Liver (tissue), 10 donors: ENCODE results near the gene MROH2B. TPM values are rescaled to one million over a fixed set of nuclear protein-coding genes. Genes with fewer than 3 reads are reported as not detected.

Source experiments
- DNase-seq: peaks from one replicate; pipeline ENCODE4 v3.0.0-alpha.2; 2017; ENCODE audit warnings: low spot score
- H3K27ac ChIP-seq, 2 donors: one replicate each; pipeline ENCODE4 v1.7.0; 2013; ENCODE audit warnings: inconsistent platforms in 2 of 2, low read length in 2 of 2, control low read depth in 1 of 2, low read depth in 1 of 2, mild to moderate bottlenecking in 1 of 2
- H3K27me3 ChIP-seq, 4 donors: one replicate each; pipeline versions ENCODE4 v1.6.1 to v1.7.0; 2013; ENCODE audit warnings: low read length in 3 of 4, inconsistent platforms in 1 of 4, mild to moderate bottlenecking in 1 of 4, moderate library complexity in 1 of 4; ENCODE audit not compliant: control insufficient read depth in 4 of 4, insufficient read depth in 4 of 4
- H3K36me3 ChIP-seq, 4 donors: one replicate each; pipeline versions ENCODE4 v1.6.1 to v1.7.0; 2013; ENCODE audit warnings: low read length in 3 of 4, mild to moderate bottlenecking in 3 of 4, low read depth in 1 of 4, moderate library complexity in 1 of 4; ENCODE audit not compliant: control insufficient read depth in 4 of 4, insufficient read depth in 3 of 4
- H3K4me1 ChIP-seq, 4 donors: one replicate each; pipeline versions ENCODE4 v1.6.1 to v1.7.0; 2013; ENCODE audit warnings: low read length in 3 of 4, mild to moderate bottlenecking in 3 of 4, moderate library complexity in 1 of 4; ENCODE audit not compliant: control insufficient read depth in 4 of 4, insufficient read depth in 4 of 4
- H3K4me3 ChIP-seq, 3 donors: one replicate each; pipeline versions ENCODE4 v1.6.1 to v1.7.0; 2013; ENCODE audit warnings: low read length in 3 of 3, control low read depth in 1 of 3, low read depth in 1 of 3, mild to moderate bottlenecking in 1 of 3
- H3K9ac ChIP-seq, 2 donors: one replicate each; pipeline ENCODE4 v1.7.0; 2013; ENCODE audit warnings: low read length in 2 of 2, mild to moderate bottlenecking in 2 of 2, moderate library complexity in 2 of 2, control low read depth in 1 of 2, low read depth in 1 of 2
- H3K9me3 ChIP-seq, 4 donors: one replicate each; pipeline versions ENCODE4 v1.6.1 to v1.7.0; 2013; ENCODE audit warnings: low read length in 3 of 4; ENCODE audit not compliant: control insufficient read depth in 4 of 4
- CTCF ChIP-seq: fragments of 150-350 bp; IDR thresholded peaks from 2 replicates; pipeline ENCODE4 v1.5.1; 2017; ENCODE audit warnings: improper control_type of control experiment, low read depth, low read length; ENCODE audit not compliant: missing input control
- HNF4G ChIP-seq: IDR thresholded peaks from 2 replicates; pipeline ENCODE4 v1.6.1; 2016; ENCODE audit warnings: antibody characterized with exemption
- RAD21 ChIP-seq, 2 donors: IDR thresholded peaks; 2 replicates each; pipeline ENCODE4 v1.6.1; 2016; ENCODE audit warnings: antibody characterized with exemption in 2 of 2, mild to moderate bottlenecking in 2 of 2
- RXRA ChIP-seq, 2 donors: IDR thresholded peaks; 2 replicates each; pipeline ENCODE4 v1.6.1; 2017 to 2018; ENCODE audit warnings: antibody characterized with exemption in 2 of 2, mild to moderate bottlenecking in 1 of 2
- WGBS: extraction: QIAGEN DNeasy Blood & Tissue Kit; methylation state at CpG from one replicate; pipeline ENCODE4 v1.1.7; 2013; 5-methylcytosine and 5-hydroxymethylcytosine counted together
- polyA plus RNA-seq, 2 donors: library from polyadenylated mRNA; stranded (reverse) in 1 of 2; unstranded in 1 of 2; fragments of 200-250 nt in 1 of 2; fragments of >200 nt in 1 of 2; fragmentation: Nextera tagmentation in 1 of 2; extraction: Ambion mirVana in 1 of 2; gene quantifications; one replicate each; pipeline versions ENCODE4 v1.2.1 to v1.2.3, GENCODE V29; 2013 to 2015
- small RNA-seq: library from RNA; depleted of rRNA; stranded (forward); fragments of <200 nt; gene quantifications from one replicate; pipeline ENCODE3, GENCODE V24; 2014
- total RNA-seq, 2 donors: library from RNA; depleted of rRNA; stranded (reverse); fragments of >200 nt; gene quantifications; one replicate each; pipeline ENCODE4 v1.2.3, GENCODE V29; 2014
- donor health status: healthy.
- donor health status: healthy.
- donor health status: healthy.
- donor health status: healthy.
- donor health status: healthy.

The MROH2B gene
- total and polyA plus RNA-seq, 4 donors: under 0.01 to 0.46 (median 0.06) TPM; not detected in 1

DNA sequence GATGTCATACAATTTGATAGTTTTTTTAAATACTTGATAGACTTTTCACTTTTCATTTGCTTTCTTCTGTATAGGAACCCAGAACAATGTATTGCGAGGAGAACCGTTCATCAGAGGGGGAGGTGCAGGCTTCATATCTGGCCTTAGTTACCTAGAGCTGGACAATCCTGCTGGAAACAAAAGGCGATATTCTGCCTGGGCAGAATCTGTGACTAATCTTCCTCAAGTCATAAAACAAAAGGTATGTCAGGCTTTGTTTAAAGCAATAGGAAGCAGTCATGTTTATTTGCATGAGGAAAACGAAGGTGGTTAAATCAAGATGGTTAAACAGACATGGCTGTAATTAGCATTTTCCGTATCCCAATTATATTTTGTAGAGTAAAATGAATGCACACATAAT is 115.8 kb downstream of the MROH2B start:
- H3K4me3 ChIP-seq: no peak overlapping the region
- 90% methylated on average over 5 of the region's 5 CpGs for WGBS
- H3K9ac ChIP-seq: no peak overlapping the region
- H3K9me3 ChIP-seq: peaks cover 0 to 7% (median 3%) of the 10 kb centered on the region in 4 donors
- DNase-seq: no peak
- no peaks in the 10 kb centered on the region for H3K27me3 ChIP-seq
- H3K27ac ChIP-seq: no peak overlapping the region
- TF ChIP-seq CTCF (no peak), HNF4G (no peak), RAD21 (IDR thresholded peaks at IDR 0.05) (no peak), RXRA (IDR thresholded peaks at IDR 0.05) (no peak)
- no peaks in the 10 kb centered on the region for H3K36me3 ChIP-seq
- H3K4me1 ChIP-seq: no peaks in the 10 kb centered on the region

Small RNA genes within 50 kb of the gene (small RNA-seq; reads per million reads assigned to genes)
- not detected for gene AC114967.1

Other genes with a start within 250 kb of the MROH2B start
- gene RPL37, start 236.1 kb downstream of the MROH2B start, total RNA-seq: 1,000 to 10,000 TPM in 1 of 2 donors, 10 to 100 TPM in 1; 40.5 to 1,326 TPM
- 100 to 1,000 TPM; 479 to 965 TPM for gene RPL37, start 236.1 kb downstream of the MROH2B start, polyA plus RNA-seq
- gene CARD6, start 230.0 kb downstream of the MROH2B start, total RNA-seq: 1 to 10 TPM; 2.5 to 3.2 TPM
- 1 to 10 TPM; 1.6 to 1.7 TPM for gene CARD6, start 230.0 kb downstream of the MROH2B start, polyA plus RNA-seq
- gene C7, start 161.8 kb downstream of the MROH2B start, total RNA-seq: 100 to 1,000 TPM in 1 of 2 donors, 10 to 100 TPM in 1; 25.5 to 268 TPM
- 100 to 1,000 TPM in 1 of 2 donors, 10 to 100 TPM in 1; 64.9 to 155 TPM for gene C7, start 161.8 kb downstream of the MROH2B start, polyA plus RNA-seq
- 100 to 1,000 TPM; 125 to 916 TPM for gene C6, start 142.2 kb upstream of the MROH2B start, total RNA-seq
- 100 to 1,000 TPM; 257 to 281 TPM for gene C6, start 142.2 kb upstream of the MROH2B start, polyA plus RNA-seq